NCI-H460 (cell line): ENCODE data around the gene FOXG1. TPM values are rescaled to one million over a fixed set of nuclear protein-coding genes. Genes with fewer than 3 reads are reported as not detected.

Experiments used
- DNase-seq: peaks from one replicate; pipeline ENCODE4 v3.0.0-alpha.2; 2016; ENCODE audit warnings: low read depth; ENCODE audit errors: extremely low read depth
- polyA plus RNA-seq: library from polyadenylated mRNA; depleted of rRNA; stranded (reverse); fragments of >200 nt; gene quantifications from 2 replicates; pipeline ENCODE4 v1.2.3, GENCODE V29; 2014; cell fraction: nucleus; rRNA removed
- total RNA-seq: library from RNA; depleted of rRNA; stranded (reverse); fragments of >200 nt; shearing (Covaris generic); gene quantifications from 2 replicates; pipeline ENCODE4 v1.2.3, GENCODE V29; 2014; rRNA removed

FOXG1 gene
- total RNA-seq = 0.02 TPM in 1 of 2 replicates, not detected in the other
- 0.18 and 1.1 TPM in 2 replicates for polyA plus RNA-seq

- no peak for DNase-seq
Measured at GRCh38 chr14:28766469-28766955, at the start of gene FOXG1. TSS of gene FOXG1 (plus strand) at chr14:28766787. CDS start at chr14:28767280, 493 bp downstream.

GRCh38 chr14:28719130-28719529 lies 47.5 kb upstream of the FOXG1 start:
- no peak for DNase-seq

DNA sequence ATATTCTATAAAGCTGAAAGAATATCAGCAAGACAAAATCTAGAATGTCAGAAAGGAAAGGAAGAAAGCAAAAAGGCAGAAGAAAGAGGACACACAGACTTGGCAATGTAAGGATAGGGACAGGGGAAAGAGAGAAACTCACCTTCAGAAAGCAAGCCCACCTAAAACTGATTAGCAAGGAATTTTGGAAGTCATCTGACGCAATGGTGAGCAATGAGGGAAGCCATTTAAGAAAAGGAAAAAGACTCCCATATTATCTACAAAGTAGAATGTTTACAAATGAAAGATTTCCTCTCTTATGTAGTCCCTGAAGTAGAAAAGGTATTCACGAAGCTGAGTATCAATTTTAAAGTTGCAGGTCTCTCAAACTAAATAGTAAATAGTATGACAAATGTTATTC lies 35.2 kb upstream of the FOXG1 start:
- DNase-seq = no peak

DNA sequence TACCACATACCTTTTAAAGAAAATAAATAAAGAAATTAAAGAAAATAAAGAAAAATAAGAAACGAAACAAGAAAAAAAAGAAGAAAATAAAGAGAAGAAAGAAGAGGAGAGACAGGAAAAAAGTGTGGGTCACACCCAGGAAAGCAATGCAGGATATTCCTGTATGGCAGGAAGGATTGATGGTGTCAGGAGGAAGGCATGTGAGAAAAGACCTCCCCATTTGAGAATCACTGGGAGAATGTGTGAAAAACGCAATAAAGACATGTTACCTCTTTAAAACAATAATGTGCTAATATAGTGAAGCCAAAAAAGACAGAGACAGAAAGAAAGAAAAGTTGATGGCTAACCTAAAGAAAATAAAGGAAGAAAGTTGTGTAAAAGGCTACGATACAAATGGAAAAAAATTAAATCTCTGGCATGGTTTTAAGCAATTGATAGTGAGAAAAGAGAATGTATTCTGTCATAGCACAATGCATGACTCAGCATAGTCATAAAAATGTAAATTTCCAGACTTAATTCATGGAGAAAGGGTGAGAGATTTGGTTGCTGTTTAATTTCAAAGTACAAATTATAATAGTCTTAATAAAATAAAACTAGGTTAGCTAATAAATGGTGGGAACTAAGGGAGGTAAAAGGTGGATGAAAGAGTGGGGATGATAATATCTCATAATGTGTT lies 24.3 kb upstream of the FOXG1 start:
- DNase-seq = peak; percentile 59

DNA sequence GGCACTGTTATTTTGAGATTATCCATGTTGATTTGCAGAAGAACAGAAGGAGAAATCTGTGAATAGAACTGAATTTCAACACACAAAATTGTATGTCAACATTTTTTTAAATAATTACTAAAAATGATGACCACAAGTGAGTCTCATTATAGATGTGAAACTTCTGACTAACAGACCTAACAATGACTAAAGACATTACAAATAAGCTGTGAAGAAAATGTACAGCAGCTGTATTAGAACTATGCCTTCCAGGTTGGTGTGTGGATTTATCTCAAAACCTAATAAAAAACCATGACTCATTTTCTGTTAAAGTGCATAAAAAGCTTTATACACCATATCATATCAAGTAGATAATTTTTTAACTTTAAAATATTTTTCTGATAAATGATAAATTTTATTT lies 22.5 kb upstream of the FOXG1 start:
- DNase-seq = no peak

DNA sequence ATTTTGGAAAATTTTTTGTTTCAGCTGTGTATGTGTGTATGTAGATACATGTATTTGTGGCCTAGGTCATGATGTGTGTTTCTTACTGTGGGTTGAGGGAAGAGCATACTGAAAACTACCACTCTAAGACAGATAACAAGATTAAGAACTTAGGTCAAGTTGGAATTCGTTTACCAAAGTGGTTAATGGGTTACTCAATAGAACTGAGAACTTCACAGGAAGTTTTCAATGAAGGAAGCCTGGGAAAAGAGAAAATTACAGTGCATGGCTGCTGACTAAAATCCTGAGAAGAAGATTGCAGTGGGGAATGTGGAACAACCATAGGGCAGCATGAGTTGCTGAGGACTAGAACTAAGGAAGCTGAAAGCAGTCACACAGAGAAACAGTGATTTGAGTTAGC lies 21.4 kb upstream of the FOXG1 start:
- DNase-seq = no peak

GRCh38 chr14:28746247-28746646 lies 20.3 kb upstream of the FOXG1 start:
- DNase-seq = no peak

- peak; percentile 74 for DNase-seq
Measured at GRCh38 chr14:28751467-28752058, 15.0 kb upstream of the FOXG1 start.

GRCh38 chr14:28754209-28754985 lies 12.2 kb upstream of the FOXG1 start:
- peak; percentile 69 for DNase-seq

DNA sequence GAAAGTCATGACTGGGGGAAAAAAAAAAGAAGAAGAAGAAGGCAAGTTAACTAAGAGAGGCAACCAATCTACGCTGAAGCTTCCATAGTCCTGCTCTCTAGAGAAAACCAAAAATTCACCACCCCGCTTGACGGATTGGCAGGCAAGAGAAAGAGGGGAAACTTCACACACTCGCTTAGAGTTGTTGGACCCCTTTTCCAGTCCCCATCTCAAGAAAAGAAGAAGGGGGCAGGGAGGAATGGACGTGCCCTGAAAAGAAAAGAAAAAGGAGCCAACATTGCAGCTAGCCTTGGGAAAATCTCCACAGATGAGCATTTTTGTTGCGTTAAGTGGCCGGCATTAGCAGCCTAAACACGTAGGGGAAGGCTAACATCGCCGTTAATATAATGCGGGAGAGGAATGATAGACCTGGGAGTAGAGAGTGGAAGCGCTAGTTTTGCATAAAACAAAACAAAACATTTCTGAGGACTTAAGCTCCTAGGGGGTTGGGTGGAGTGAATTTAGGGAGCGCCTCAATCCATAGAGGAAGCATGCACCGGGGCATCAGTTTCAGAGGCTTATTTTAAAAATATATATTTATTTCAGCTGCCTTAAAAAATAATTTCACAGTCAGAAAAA lies 11.3 kb upstream of the FOXG1 start:
- DNase-seq = no peak

DNA sequence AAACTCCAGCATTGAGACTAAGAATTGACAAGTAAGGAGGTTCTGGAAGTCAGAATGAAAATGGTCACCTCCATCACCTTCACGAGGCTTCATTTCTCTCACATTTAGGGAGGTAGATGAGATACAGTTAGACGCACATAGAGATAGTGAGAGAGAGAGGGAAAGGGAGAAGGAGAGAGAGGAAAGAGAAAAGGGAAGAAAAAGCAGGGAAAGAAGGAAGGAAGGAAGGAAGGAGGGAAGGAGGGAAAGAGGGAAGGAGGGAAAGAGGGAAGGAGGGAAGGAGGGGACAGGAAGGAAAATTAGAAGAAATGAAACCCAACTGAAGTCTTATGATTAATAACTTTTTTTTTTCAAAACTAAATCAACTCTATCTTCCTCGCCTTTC lies 10.7 kb upstream of the FOXG1 start:
- DNase-seq = no peak

- no peak for DNase-seq
Measured at GRCh38 chr14:28756269-28756883, 10.2 kb upstream of the FOXG1 start.

DNA sequence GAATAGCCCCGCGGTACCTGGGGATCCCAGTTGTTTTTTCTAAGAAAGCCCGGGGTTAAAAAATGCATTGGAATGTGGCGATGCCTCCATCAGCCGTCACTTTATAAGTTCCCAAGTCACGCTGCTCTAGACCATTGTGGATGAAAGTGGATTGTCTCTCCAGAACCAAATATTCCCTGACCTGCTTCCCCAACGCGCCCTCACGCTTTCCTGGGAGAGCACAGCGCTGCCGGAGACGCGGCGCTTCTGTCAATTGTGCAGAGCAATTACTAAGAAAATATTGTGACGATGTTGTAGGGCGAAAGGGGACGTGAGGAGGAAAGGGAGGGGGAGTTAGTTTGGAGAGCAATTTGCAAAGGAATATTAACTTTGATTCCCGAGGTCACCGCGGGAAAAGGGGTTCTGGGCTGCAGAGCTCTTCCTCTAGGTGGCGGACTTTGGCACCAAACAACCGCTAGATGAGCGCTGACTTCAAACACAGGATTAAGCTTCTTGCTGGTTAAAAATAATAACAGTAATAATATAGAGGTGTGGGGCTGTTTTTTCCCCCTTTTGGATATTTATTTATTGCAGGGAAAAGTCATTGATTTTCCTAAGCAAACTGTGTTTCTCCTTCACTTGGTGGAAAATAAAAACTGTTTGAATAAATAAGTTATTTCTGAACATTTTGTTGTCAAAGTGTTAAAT lies 9.6 kb upstream of the FOXG1 start:
- DNase-seq = peak; percentile 44

DNA sequence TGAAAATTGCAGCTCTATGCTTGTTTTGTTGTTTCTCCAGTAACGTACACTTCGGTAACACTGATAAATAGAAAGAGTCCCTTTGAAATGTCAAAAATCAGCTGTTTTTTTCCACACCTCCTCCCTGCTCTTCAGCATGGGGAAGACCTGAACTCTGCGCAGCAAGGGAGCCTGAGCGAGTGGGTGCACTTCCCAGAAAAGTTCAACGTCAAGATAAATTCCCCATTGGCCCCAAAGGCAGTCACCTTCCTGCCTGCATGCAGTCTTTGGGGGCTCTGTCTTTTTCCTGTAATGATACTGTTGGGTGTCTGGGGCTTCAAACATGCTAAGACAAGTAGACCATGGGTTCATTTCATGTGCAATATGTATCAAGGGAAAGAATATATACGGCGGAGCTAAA lies 8.8 kb upstream of the FOXG1 start:
- DNase-seq = no peak

GRCh38 chr14:28758253-28758884 lies 8.2 kb upstream of the FOXG1 start:
- DNase-seq = no peak

DNA sequence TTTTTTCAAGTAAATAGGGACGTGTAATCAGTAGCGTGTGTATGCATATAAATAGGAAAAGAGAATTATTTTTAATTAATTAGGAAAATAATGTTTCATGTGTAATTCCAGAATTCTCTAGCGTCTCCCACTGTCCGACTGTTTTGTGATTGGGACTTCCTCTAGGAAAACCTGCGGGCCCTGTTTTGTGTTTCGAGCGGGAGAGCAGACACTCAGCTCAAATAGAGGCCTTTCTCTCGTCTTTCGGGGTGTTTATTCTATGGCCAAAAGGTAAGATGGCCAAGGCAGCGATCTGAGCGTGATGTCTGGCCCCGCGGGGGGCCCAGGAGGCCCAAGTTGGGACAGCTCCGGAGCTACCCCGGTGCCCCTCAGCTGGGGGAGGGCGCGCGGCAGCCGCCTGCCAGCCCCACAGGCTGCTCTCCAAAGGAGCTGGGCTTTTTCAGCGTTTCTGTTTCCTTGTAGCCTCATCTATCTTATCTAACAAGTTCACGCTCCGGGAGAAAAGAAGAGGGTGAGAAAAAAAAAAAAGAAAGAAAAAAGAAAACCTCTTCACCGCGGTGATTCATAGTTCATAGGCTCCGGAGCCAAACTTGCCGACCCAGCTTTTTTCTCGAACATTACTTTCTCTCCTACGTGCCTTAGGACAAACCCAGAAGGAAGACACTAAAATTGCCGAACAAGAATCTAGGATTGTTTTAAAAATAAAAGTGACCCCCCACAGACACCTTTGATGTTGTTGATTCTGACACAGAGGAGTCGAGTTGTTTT lies 7.5 kb upstream of the FOXG1 start:
- no peak for DNase-seq

- DNase-seq = no peak
Measured at GRCh38 chr14:28759653-28760313, 6.8 kb upstream of the FOXG1 start.

DNA sequence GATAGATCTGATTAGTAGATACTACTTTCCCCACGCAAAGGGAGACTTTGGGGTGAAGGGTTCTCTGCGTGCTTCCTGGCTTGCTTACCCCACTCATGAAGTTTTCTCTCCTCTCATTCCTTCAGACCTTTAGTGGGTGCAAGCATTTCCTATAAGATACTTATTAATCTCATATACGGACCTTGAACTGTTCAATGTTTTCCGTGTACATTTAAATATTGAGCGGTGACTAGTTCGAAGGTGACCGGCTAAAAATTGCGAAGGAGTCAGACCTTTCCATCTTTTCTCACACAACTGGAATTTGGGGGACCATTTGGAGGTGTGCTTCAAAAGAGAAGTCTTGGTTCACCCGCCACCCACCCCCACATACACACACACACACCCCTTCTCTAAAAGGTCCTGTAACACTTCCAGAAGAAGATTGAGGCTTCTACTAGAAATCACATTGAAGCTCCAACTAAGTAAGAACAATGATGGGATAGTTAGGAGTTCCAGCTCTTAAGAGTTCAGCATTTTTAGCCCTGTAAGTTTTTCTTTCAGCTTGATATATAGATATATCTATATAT lies 6.1 kb upstream of the FOXG1 start:
- DNase-seq = no peak
